ENCODE measurements around the gene ZEB2.
A peak's percentile ranks its signal among the peaks of the same experiment; 100 is the strongest.

GRCh38 chr2:144430722-144431391 is 89.1 kb downstream of the ZEB2 start:
- TF ChIP-seq, protein P1, sequence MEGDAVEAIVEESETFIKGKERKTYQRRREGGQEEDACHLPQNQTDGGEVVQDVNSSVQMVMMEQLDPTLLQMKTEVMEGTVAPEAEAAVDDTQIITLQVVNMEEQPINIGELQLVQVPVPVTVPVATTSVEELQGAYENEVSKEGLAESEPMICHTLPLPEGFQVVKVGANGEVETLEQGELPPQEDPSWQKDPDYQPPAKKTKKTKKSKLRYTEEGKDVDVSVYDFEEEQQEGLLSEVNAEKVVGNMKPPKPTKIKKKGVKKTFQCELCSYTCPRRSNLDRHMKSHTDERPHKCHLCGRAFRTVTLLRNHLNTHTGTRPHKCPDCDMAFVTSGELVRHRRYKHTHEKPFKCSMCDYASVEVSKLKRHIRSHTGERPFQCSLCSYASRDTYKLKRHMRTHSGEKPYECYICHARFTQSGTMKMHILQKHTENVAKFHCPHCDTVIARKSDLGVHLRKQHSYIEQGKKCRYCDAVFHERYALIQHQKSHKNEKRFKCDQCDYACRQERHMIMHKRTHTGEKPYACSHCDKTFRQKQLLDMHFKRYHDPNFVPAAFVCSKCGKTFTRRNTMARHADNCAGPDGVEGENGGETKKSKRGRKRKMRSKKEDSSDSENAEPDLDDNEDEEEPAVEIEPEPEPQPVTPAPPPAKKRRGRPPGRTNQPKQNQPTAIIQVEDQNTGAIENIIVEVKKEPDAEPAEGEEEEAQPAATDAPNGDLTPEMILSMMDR (IDR thresholded peaks at IDR 0.05; ENCODE audit: poor library complexity, severe bottlenecking): no peak
- TF ChIP-seq SMC3 (conservative IDR thresholded peaks at IDR 0.05; ENCODE audit: poor library complexity): no peak
- no peak for TF ChIP-seq EZH2 (IDR thresholded peaks at IDR 0.05; ENCODE audit: borderline replicate concordance, insufficient read depth, low read length, poor library complexity, severe bottlenecking)
- no peak for TF ChIP-seq TAF1 (IDR thresholded peaks at IDR 0.05; ENCODE audit: low read depth)
- TF ChIP-seq POLR2AphosphoS5 (IDR thresholded peaks at IDR 0.05): peak; percentile 78
- TF ChIP-seq, protein P2, sequence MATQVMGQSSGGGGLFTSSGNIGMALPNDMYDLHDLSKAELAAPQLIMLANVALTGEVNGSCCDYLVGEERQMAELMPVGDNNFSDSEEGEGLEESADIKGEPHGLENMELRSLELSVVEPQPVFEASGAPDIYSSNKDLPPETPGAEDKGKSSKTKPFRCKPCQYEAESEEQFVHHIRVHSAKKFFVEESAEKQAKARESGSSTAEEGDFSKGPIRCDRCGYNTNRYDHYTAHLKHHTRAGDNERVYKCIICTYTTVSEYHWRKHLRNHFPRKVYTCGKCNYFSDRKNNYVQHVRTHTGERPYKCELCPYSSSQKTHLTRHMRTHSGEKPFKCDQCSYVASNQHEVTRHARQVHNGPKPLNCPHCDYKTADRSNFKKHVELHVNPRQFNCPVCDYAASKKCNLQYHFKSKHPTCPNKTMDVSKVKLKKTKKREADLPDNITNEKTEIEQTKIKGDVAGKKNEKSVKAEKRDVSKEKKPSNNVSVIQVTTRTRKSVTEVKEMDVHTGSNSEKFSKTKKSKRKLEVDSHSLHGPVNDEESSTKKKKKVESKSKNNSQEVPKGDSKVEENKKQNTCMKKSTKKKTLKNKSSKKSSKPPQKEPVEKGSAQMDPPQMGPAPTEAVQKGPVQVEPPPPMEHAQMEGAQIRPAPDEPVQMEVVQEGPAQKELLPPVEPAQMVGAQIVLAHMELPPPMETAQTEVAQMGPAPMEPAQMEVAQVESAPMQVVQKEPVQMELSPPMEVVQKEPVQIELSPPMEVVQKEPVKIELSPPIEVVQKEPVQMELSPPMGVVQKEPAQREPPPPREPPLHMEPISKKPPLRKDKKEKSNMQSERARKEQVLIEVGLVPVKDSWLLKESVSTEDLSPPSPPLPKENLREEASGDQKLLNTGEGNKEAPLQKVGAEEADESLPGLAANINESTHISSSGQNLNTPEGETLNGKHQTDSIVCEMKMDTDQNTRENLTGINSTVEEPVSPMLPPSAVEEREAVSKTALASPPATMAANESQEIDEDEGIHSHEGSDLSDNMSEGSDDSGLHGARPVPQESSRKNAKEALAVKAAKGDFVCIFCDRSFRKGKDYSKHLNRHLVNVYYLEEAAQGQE (IDR thresholded peaks at IDR 0.05; ENCODE audit: borderline replicate concordance): no peak
